Inflammatory macrophage treated with lipopolysaccharide for 4 hours (primary cell): ENCODE results near the gene SLC38A3.

Experiments
- DNase-seq: peaks from one replicate; pipeline ENCODE4 v3.0.0-alpha.2; 2020

The SLC38A3 gene

DNA sequence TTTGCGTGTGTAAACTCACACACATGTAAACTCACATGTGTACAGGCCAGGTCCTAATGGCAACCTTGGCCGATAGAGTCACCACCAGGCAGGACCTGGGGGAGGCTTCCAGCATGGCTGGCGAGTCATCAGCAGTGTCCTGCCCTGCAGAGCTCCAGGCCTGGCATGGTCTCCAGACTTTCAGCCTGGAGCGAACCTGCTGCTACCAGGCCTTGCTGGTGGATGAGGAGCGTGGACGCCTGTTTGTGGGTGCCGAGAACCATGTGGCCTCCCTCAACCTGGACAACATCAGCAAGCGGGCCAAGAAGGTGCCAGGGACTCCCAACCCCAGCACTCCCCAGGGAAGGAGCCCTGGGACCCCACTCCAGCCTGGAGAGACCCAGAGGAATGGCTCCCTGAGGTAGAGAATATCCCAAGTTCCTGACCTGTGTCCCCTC lies 64.9 kb downstream of the SLC38A3 start:
- DNase-seq: no peak

DNA sequence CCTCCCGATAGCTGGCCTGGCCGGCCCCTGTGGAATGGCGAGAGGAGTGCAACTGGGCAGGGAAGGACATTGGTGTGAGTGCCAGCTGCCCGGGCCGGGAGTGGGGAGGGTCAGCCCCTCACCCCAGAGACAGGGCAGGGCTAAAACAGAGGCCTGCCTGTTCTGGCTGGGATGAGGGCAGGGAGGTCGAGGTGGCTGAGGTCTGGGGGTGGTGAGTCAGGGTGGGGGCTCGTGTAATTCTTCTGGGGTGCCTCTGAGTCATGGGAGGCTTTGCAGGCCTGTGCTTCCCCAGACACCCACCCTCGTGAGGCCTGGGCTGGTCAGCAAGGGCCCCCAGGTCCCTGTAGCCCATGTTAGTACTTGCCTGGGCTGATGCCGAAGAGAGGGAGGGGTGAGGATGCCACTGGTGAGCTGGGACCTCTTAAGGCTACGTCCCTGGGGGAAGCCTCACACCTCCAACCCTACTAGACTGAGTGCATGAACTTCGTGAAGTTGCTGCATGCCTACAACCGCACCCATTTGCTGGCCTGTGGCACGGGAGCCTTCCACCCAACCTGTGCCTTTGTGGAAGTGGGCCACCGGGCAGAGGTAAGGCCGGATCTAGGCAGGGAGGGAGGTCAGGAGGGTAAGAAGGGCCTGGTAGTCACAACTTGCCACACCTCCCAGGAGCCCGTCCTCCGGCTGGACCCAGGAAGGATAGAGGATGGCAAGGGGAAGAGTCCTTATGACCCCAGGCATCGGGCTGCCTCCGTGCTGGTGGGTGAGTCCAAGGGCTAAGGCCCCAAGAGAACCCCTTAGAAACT lies 65.6 kb downstream of the SLC38A3 start:
- DNase-seq: no peak
